Natural killer cell treated with Interleukin-12 subunit alpha and Interleukin-12 subunit beta and Interleukin-15 and Interleukin-18, amount 100 ng/mL, for 72 hours (primary cell): ENCODE data around the gene RFTN1. TPM values are rescaled to one million over a fixed set of nuclear protein-coding genes. Genes with fewer than 3 reads are reported as not detected.

Experiments used
- ATAC-seq, 2 donors: fragments of 150-1000 bp; cut with Tn5 transposase in 1 of 2; sonication (Bioruptor Pico), chemical (Tn5 transposase) in 1 of 2; 2 replicates each; pipeline ENCODE4 v1.10.0; 2021
- DNase-seq: peaks from one replicate; pipeline ENCODE4 v3.0.0; 2022; ENCODE audit warnings: low spot score
- H3K27ac Mint-ChIP-seq, 2 donors: 1 replicate in 1 of 2; 2 replicates in 1 of 2; pipeline ENCODE4 v1.8.0; 2022; ENCODE audit warnings: mixed read lengths in 2 of 2, mild to moderate bottlenecking in 1 of 2, moderate library complexity in 1 of 2
- H3K27me3 Mint-ChIP-seq, 2 donors: 1 replicate in 1 of 2; 2 replicates in 1 of 2; pipeline ENCODE4 v1.8.0; 2022; ENCODE audit warnings: mixed read lengths in 2 of 2
- H3K36me3 Mint-ChIP-seq: one replicate; pipeline ENCODE4 v1.8.0; 2022; ENCODE audit warnings: mixed read lengths
- H3K4me1 Mint-ChIP-seq, 2 donors: 1 replicate in 1 of 2; 2 replicates in 1 of 2; pipeline ENCODE4 v1.8.0; 2022; ENCODE audit warnings: low read depth in 2 of 2, mixed read lengths in 2 of 2, mild to moderate bottlenecking in 1 of 2
- H3K4me3 Mint-ChIP-seq: one replicate; pipeline ENCODE4 v1.8.0; 2022; ENCODE audit warnings: mixed read lengths
- H3K9me3 Mint-ChIP-seq: 2 replicates; pipeline ENCODE4 v1.8.0; 2022; ENCODE audit warnings: mixed read lengths
- total RNA-seq, 2 donors: library from RNA; stranded (reverse); gene quantifications; one replicate each; pipeline ENCODE4 v1.2.3, GENCODE V29; 2022

Gene RFTN1
- total RNA-seq, 2 donors from 2014 or later = 194 to 201 TPM

- Mint-ChIP-seq H3K9me3 (peaks cover 20% of the 10 kb centered on the region), H3K4me3 (peak overlapping the region; percentile 69), H3K27ac (peak overlapping the region; percentile 90), H3K27me3 (no peaks in the 10 kb centered on the region), H3K36me3 (peaks cover 37% of the 10 kb centered on the region), H3K4me1 (peaks cover 83 to 86% of the 10 kb centered on the region in 2 donors)
- DNase-seq = no peak
- ATAC-seq = peak; percentile 82 to 85
These were observed 7.7 kb upstream of the RFTN1 start for GRCh38 chr3:16520970-16521881.

- ATAC-seq (peak in 1 of 2 donors; percentile 1), DNase-seq (no peak)
- Mint-ChIP-seq H3K9me3 (peaks cover 20% of the 10 kb centered on the region), H3K27me3 (no peaks in the 10 kb centered on the region), H3K27ac (peak overlapping the region; percentile 90), H3K36me3 (peaks cover 37% of the 10 kb centered on the region), H3K4me3 (peak overlapping the region; percentile 69), H3K4me1 (peaks cover 87 to 91% of the 10 kb centered on the region in 2 donors)
These were observed 6.9 kb upstream of the RFTN1 start for GRCh38 chr3:16520241-16520969.

- peak overlapping the region; percentile 91 for H3K4me3 Mint-ChIP-seq
- DNase-seq (peak; percentile 65), ATAC-seq (peak in 1 of 2 donors; percentile 15)
- H3K27me3 Mint-ChIP-seq = no peaks in the 10 kb centered on the region
- peaks cover 7% of the 10 kb centered on the region for H3K9me3 Mint-ChIP-seq
- peak overlapping the region; percentile 90 to 97 for H3K27ac Mint-ChIP-seq
- peaks cover 76 to 85% of the 10 kb centered on the region in 2 donors for H3K4me1 Mint-ChIP-seq
- H3K36me3 Mint-ChIP-seq = peaks cover 15% of the 10 kb centered on the region
These were observed 3.4 kb upstream of the RFTN1 start for GRCh38 chr3:16516695-16517481.

GRCh38 chr3:16515885-16516420 is 2.5 kb upstream of the RFTN1 start:
- Mint-ChIP-seq H3K27ac (peak overlapping the region; percentile 90 to 97), H3K4me1 (peaks cover 77 to 85% of the 10 kb centered on the region in 2 donors), H3K4me3 (peak overlapping the region; percentile 91), H3K36me3 (peaks cover 15% of the 10 kb centered on the region), H3K9me3 (peaks cover 7% of the 10 kb centered on the region), H3K27me3 (no peaks in the 10 kb centered on the region)
- ATAC-seq (peak in 1 of 2 donors; percentile 19), DNase-seq (peak; percentile 67)

- ATAC-seq (no peak), DNase-seq (no peak)
- Mint-ChIP-seq H3K4me3 (peak overlapping the region; percentile 91), H3K9me3 (peaks cover 7% of the 10 kb centered on the region), H3K36me3 (peaks cover 17% of the 10 kb centered on the region), H3K27ac (peak overlapping the region; percentile 90 to 97), H3K27me3 (no peaks in the 10 kb centered on the region), H3K4me1 (peaks cover 78 to 85% of the 10 kb centered on the region in 2 donors)
These were observed 1.4 kb upstream of the RFTN1 start for GRCh38 chr3:16514755-16515353.

- peak overlapping the region; percentile 90 to 97 for H3K27ac Mint-ChIP-seq
- H3K9me3 Mint-ChIP-seq = peaks cover 7% of the 10 kb centered on the region
- peaks cover 74 to 81% of the 10 kb centered on the region in 2 donors for H3K4me1 Mint-ChIP-seq
- ATAC-seq (no peak), DNase-seq (no peak)
- H3K36me3 Mint-ChIP-seq = peaks cover 11% of the 10 kb centered on the region
- no peaks in the 10 kb centered on the region for H3K27me3 Mint-ChIP-seq
- peak overlapping the region; percentile 91 for H3K4me3 Mint-ChIP-seq
These were observed 662 bp upstream of the RFTN1 start for GRCh38 chr3:16514021-16514700.

- peak overlapping the region; percentile 90 to 97 for H3K27ac Mint-ChIP-seq
- DNase-seq = peak; percentile 75
- H3K4me3 Mint-ChIP-seq = peak overlapping the region; percentile 91
- H3K9me3 Mint-ChIP-seq = no peaks in the 10 kb centered on the region
- no peaks in the 10 kb centered on the region for H3K27me3 Mint-ChIP-seq
- peaks cover 8% of the 10 kb centered on the region for H3K36me3 Mint-ChIP-seq
- H3K4me1 Mint-ChIP-seq = peaks cover 71 to 78% of the 10 kb centered on the region in 2 donors
- peak; percentile 49 to 67 for ATAC-seq
These were observed 911 bp downstream of the RFTN1 start for GRCh38 chr3:16512435-16513140.

- no peaks in the 10 kb centered on the region for H3K9me3 Mint-ChIP-seq
- peak overlapping the region; percentile 90 to 97 for H3K27ac Mint-ChIP-seq
- peaks cover 72 to 78% of the 10 kb centered on the region in 2 donors for H3K4me1 Mint-ChIP-seq
- peaks cover 11% of the 10 kb centered on the region for H3K36me3 Mint-ChIP-seq
- peak overlapping the region; percentile 91 for H3K4me3 Mint-ChIP-seq
- ATAC-seq (peak; percentile 82 to 85), DNase-seq (peak; percentile 92)
- no peaks in the 10 kb centered on the region for H3K27me3 Mint-ChIP-seq
These were observed 1.6 kb downstream of the RFTN1 start for GRCh38 chr3:16511681-16512434.

GRCh38 chr3:16510620-16511319 is 2.7 kb downstream of the RFTN1 start:
- ATAC-seq (no peak), DNase-seq (no peak)
- Mint-ChIP-seq H3K27ac (peak overlapping the region; percentile 90 to 97), H3K9me3 (no peaks in the 10 kb centered on the region), H3K27me3 (no peaks in the 10 kb centered on the region), H3K4me3 (peak overlapping the region; percentile 91), H3K4me1 (peaks cover 72 to 78% of the 10 kb centered on the region in 2 donors), H3K36me3 (peaks cover 15% of the 10 kb centered on the region)

GRCh38 chr3:16509721-16510619 is 3.5 kb downstream of the RFTN1 start:
- peak overlapping the region; percentile 91 for H3K4me3 Mint-ChIP-seq
- ATAC-seq (peak in 1 of 2 donors; percentile 34), DNase-seq (peak; percentile 74)
- peak overlapping the region; percentile 90 to 97 for H3K27ac Mint-ChIP-seq
- H3K36me3 Mint-ChIP-seq = peaks cover 23% of the 10 kb centered on the region
- H3K27me3 Mint-ChIP-seq = no peaks in the 10 kb centered on the region
- H3K4me1 Mint-ChIP-seq = peaks cover 74 to 78% of the 10 kb centered on the region in 2 donors
- H3K9me3 Mint-ChIP-seq = peaks cover 3% of the 10 kb centered on the region
